Left lung (tissue), 10 donors: Measurements from ENCODE around the gene ADORA2B. TPM values are rescaled to one million over a fixed set of nuclear protein-coding genes. Genes with fewer than 3 reads are reported as not detected.

ENCODE experiments used
- ATAC-seq: fragments of 200-7000 bp; cut with Tn5 transposase; one replicate; pipeline ENCODE4 v1.9.1; 2020; ENCODE audit warnings: moderate library complexity
- DNase-seq, 4 donors: peaks; one replicate each; pipeline ENCODE4 v3.0.0-alpha.2; 2013 to 2020
- H3K27ac ChIP-seq, 2 donors: fragments of 200-600 bp; sonication (generic) in 1 of 2; one replicate each; pipeline versions ENCODE4 v1.5.0 to v1.8.0; 2020 to 2021
- H3K27me3 ChIP-seq, 2 donors: fragments of 200-600 bp; sonication (generic) in 1 of 2; one replicate each; pipeline versions ENCODE4 v1.5.0 to v1.8.0; 2020 to 2021
- H3K36me3 ChIP-seq, 2 donors: fragments of 200-600 bp; sonication (generic) in 1 of 2; one replicate each; pipeline versions ENCODE4 v1.5.0 to v1.8.0; 2020 to 2021
- H3K4me1 ChIP-seq, 2 donors: fragments of 200-600 bp; one replicate each; pipeline ENCODE4 v1.8.0; 2021
- H3K4me3 ChIP-seq, 2 donors: fragments of 200-600 bp; sonication (generic) in 1 of 2; one replicate each; pipeline versions ENCODE4 v1.5.0 to v1.8.0; 2020 to 2021; ENCODE audit warnings: mild to moderate bottlenecking in 1 of 2
- H3K9me3 ChIP-seq, 2 donors: fragments of 200-600 bp; sonication (generic) in 1 of 2; one replicate each; pipeline versions ENCODE4 v1.5.0 to v1.8.0; 2020 to 2021
- intact Hi-C, 2 donors: fragments of 100-400 bp; cut with DNase I; formaldehyde crosslinking; loops; one replicate each; pipeline versions ENCODE4 v1.11.2 to v1.14.2; 2022
- polyA plus RNA-seq, 6 donors: library from polyadenylated mRNA; unstranded; fragments of 120-200 nt; gene quantifications; one replicate each; pipeline ENCODE4 v1.2.1, GENCODE V29; 2013; ENCODE audit not compliant: insufficient read length in 6 of 6
- total RNA-seq, 2 donors: library from RNA; stranded (reverse); fragmentation: NEBNext Ultra II Directional; extraction: Animal tissue kit (Norgen Biotek cat#: 25700); gene quantifications; one replicate each; pipeline ENCODE4 v1.2.1, GENCODE V29; 2021
- TF ChIP-seq, protein P1 (sequence below), 2 donors: fragments of 200-600 bp; sonication (generic) in 1 of 2; IDR thresholded peaks; one replicate each; pipeline versions ENCODE4 v1.5.0 to v1.8.0; 2021; ENCODE audit warnings: antibody characterized with exemption in 2 of 2
- donor health status: DM: no; HTN: yes; CAD: no.
- donor health status: DM: no; HTN: no; CAD: no.

The ADORA2B gene
- total and polyA plus RNA-seq, 8 donors: 2.3 to 12.2 (median 6.3) TPM

DNA sequence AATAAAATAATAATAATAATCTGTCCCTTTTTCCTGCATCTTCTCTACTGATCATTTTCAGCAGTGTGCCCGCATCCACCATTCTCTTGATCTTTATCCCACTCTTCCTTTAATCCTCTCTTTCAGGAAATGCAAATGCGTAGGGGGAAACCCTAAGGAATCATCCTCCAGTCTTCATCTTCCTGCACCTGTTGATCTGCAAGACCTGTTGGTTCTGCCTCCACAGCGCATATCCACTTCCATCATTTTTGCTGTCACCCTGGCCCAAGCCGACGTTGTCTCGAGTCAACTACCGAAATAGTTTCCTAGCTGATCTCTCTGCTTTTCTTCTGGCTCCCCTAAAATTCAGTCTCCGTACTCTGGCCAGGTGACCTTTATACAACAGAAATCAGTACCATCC, 24.5 kb downstream of the ADORA2B start:
- Histone ChIP-seq H3K4me3 (no peak overlapping the region), H3K9me3 (no peaks in the 10 kb centered on the region), H3K27me3 (no peaks in the 10 kb centered on the region), H3K36me3 (peaks cover 0 to 2% of the 10 kb centered on the region in 2 donors), H3K27ac (no peak overlapping the region), H3K4me1 (peaks cover 13 to 38% of the 10 kb centered on the region in 2 donors)
- DNase-seq: peak in 1 of 4 donors; percentile 10
- no peak for ATAC-seq
- TF ChIP-seq, protein P1, sequence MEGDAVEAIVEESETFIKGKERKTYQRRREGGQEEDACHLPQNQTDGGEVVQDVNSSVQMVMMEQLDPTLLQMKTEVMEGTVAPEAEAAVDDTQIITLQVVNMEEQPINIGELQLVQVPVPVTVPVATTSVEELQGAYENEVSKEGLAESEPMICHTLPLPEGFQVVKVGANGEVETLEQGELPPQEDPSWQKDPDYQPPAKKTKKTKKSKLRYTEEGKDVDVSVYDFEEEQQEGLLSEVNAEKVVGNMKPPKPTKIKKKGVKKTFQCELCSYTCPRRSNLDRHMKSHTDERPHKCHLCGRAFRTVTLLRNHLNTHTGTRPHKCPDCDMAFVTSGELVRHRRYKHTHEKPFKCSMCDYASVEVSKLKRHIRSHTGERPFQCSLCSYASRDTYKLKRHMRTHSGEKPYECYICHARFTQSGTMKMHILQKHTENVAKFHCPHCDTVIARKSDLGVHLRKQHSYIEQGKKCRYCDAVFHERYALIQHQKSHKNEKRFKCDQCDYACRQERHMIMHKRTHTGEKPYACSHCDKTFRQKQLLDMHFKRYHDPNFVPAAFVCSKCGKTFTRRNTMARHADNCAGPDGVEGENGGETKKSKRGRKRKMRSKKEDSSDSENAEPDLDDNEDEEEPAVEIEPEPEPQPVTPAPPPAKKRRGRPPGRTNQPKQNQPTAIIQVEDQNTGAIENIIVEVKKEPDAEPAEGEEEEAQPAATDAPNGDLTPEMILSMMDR (IDR thresholded peaks at IDR 0.05): no peak
- intact Hi-C loops: no loop called here

DNA sequence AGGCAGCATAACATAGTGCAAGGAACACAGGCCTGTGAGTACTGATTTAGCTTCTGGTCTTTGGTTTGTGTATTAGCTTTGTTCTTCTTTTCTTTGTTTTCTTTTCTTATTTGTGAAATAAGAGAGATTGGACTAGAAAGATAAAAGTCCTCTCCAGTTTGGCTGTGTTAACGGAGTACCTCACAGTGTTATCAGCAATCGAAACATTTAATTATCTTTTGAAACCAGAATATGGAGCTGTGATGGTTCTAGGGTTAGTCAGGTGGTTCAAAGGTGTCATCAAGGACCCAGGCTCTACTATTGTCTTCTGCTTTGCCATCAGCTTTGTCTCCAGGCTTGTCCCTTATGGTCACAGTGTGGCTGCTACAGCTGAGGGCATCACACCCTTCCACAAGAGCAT, 25.6 kb downstream of the ADORA2B start:
- peak in 1 of 4 donors; percentile 2 for DNase-seq
- Histone ChIP-seq H3K27ac (no peak overlapping the region), H3K36me3 (peaks cover 0 to 12% of the 10 kb centered on the region in 2 donors), H3K4me3 (no peak overlapping the region), H3K9me3 (no peaks in the 10 kb centered on the region), H3K4me1 (peaks cover 13 to 32% of the 10 kb centered on the region in 2 donors), H3K27me3 (no peaks in the 10 kb centered on the region)
- intact Hi-C loops: no loop called here
- TF ChIP-seq, protein P1 (IDR thresholded peaks at IDR 0.05): no peak
- ATAC-seq: no peak

DNA sequence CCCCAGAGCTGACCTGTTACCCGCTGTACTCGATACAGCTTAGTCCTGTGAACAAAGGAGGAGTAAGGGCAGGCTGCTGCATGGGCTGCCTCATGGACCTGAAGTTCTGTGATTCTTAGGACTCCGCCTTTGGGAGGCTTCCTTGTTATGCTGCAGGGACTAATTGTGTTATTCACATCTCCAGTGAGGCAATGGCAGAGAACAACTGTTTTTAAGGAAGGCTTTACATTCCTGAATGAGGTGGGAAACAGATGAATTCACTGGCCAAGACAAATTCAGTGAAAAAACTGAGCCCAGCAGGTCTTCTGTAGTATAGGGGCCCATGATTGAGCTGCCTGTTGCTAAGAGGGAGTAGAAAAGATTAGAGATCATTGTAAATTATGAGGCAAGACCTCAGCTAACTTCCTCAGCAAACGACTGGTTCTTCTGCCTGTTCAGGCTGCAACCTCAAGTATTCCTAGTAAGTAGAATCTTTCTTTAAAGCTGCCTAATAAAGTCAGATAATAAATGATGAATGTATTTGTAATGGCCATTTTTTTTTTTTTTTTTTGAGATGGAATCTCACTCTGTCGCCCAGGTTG, 26.3 kb downstream of the ADORA2B start:
- Histone ChIP-seq H3K9me3 (no peaks in the 10 kb centered on the region), H3K4me1 (peaks cover 6 to 25% of the 10 kb centered on the region in 2 donors), H3K27me3 (no peaks in the 10 kb centered on the region), H3K36me3 (peaks cover 0 to 15% of the 10 kb centered on the region in 2 donors), H3K27ac (no peak overlapping the region), H3K4me3 (no peak overlapping the region)
- TF ChIP-seq, protein P1 (IDR thresholded peaks at IDR 0.05): no peak
- ATAC-seq (no peak), DNase-seq (peak in 1 of 4 donors; percentile 3)
- intact Hi-C loops: no loop called here

DNA sequence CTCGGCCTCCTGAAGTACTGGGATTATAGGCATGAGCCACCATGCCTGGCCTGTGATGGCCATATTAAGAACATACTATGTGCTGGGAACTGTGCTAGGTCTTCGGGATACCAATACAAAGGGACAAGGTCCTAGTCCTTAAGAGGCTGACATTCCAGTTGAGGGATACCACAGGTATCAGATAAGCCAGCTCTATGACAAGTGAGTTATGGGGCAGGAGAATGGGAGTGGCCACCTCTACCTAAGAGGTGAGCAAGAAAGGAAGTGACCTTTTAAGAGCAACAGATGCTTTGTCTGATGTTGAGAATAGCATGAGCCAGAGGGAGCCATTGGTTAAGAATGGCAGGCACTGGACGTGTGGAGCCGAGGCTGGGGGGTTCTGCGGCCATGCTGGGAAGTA, 27.0 kb downstream of the ADORA2B start:
- Histone ChIP-seq H3K27me3 (no peaks in the 10 kb centered on the region), H3K4me3 (no peak overlapping the region), H3K27ac (no peak overlapping the region), H3K4me1 (peaks cover 1 to 18% of the 10 kb centered on the region in 2 donors), H3K9me3 (no peaks in the 10 kb centered on the region), H3K36me3 (peaks cover 0 to 16% of the 10 kb centered on the region in 2 donors)
- DNase-seq: no peak
- TF ChIP-seq, protein P1 (IDR thresholded peaks at IDR 0.05): no peak
- intact Hi-C loops: no loop called here
- ATAC-seq: no peak

DNA sequence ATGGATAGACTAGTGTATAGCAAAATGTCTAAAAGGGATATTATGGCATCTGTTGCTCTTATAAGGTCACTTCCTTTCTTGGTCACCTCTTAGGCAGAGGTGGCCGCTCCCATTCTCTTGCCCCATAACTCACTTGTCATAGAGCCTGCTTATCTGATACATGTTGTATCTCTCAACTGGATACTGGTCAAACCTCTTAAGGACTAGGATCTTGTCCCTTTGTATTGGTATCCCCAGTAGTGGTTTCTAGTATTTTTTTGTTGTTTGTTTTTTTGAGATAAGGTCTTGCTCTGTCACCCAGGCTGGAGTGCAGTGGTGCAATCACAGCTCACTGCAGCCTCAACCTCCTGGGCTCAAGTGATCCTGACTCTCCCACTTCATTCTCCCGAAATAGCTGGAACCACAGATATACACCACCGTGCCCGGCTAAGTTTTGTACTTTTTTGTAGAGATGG, 27.6 kb downstream of the ADORA2B start:
- ATAC-seq: peak; percentile 78
- H3K4me3 ChIP-seq: no peak overlapping the region

More for the DNA sequence above, 27.6 kb downstream of the ADORA2B start:
- H3K9me3 ChIP-seq: no peaks in the 10 kb centered on the region
- DNase-seq: peak in 1 of 4 donors; percentile 17
- H3K36me3 ChIP-seq: peaks cover 0 to 22% of the 10 kb centered on the region in 2 donors
- H3K27me3 ChIP-seq: no peaks in the 10 kb centered on the region
- peaks cover 0 to 12% of the 10 kb centered on the region in 2 donors for H3K4me1 ChIP-seq
- H3K27ac ChIP-seq: no peak overlapping the region
- intact Hi-C loops: no loop called here
- TF ChIP-seq, protein P1 (IDR thresholded peaks at IDR 0.05): no peak
